K562 (cell line): ENCODE results near the gene CTNNA3.

Experiments
- NRF1 ChIP-seq, 2 experiments: fragments of 450-650 bp; IDR thresholded peaks in 1 of 2; conservative IDR thresholded peaks in 1 of 2; 2 replicates each; pipeline ENCODE4 v1.6.1; 2014; ENCODE audit warnings: mild to moderate bottlenecking in 2 of 2
- POLR2A ChIP-seq: fragments of 450-650 bp; conservative IDR thresholded peaks from 2 replicates; pipeline ENCODE4 v1.6.1; 2016
- REST ChIP-seq, 2 experiments: fragments of 450-650 bp; formaldehyde crosslinking in 1 of 2; IDR thresholded peaks; 2 replicates each; pipeline versions ENCODE4 v1.4.0 to v1.6.1; 2014 to 2020; ENCODE audit warnings: mild to moderate bottlenecking in 2 of 2, borderline replicate concordance in 1 of 2, low read depth in 1 of 2
- ZNF224 ChIP-seq: sonication (generic); formaldehyde crosslinking; IDR thresholded peaks from 2 replicates; pipeline ENCODE4 v1.8.0; 2022; ENCODE audit warnings: mild to moderate bottlenecking, missing genetic modification reagents
- ZNF280B ChIP-seq: fragments of 250-450 bp; sonication (Bioruptor Pico); IDR thresholded peaks from 2 replicates; pipeline ENCODE4 v1.5.1; 2021; ENCODE audit warnings: mild to moderate bottlenecking

- TF ChIP-seq NRF1 (conservative IDR thresholded peaks at IDR 0.05 in 1 of 2, IDR thresholded peaks at IDR 0.05 in 1 of 2) (no peak), ZNF280B (CRISPR knock-in tag) (no peak), ZNF224 (CRISPR knock-in tag) (no peak), REST (IDR thresholded peaks at IDR 0.05; ENCODE audit: borderline replicate concordance) (no peak), REST (CRISPR knock-in tag; IDR thresholded peaks at IDR 0.05; ENCODE audit: low read depth) (no peak), POLR2A (no peak)
Observed at GRCh38 chr10:66394342-66395063, 1301.5 kb downstream of the CTNNA3 start.
